HTR-8/SVneo (cell line): ENCODE results near the gene BCL2L2.

Source experiments
- DNase-seq: peaks from one replicate; pipeline ENCODE4 v3.0.0; 2011; ENCODE audit warnings: low spot score, mixed read lengths; ENCODE audit not compliant: insufficient read length
- FAIRE-seq: peaks from 2 replicates; lab custom pipeline; 2011; peaks lifted over from hg19 to GRCh38; lab: Jason Lieb, UNC

The BCL2L2 gene

GRCh38 chr14:23351681-23352505 is 45.3 kb downstream of the BCL2L2 start:
- no peak for FAIRE-seq
- no peak for DNase-seq

GRCh38 chr14:23352506-23353432 is 46.1 kb downstream of the BCL2L2 start, which contains the start of gene SLC22A17:
SLC22A17 (minus strand) TSS chr14:23352887.
- DNase-seq (peak; percentile 78), FAIRE-seq (no peak)

- FAIRE-seq: no peak
- no peak for DNase-seq
Measured at GRCh38 chr14:23353433-23353780, 46.8 kb downstream of the BCL2L2 start.

- FAIRE-seq (no peak), DNase-seq (no peak)
Measured at GRCh38 chr14:23354990-23355389, 48.4 kb downstream of the BCL2L2 start.

- DNase-seq (no peak), FAIRE-seq (no peak)
Measured at GRCh38 chr14:23355871-23356435, 49.3 kb downstream of the BCL2L2 start.

- no peak for DNase-seq
- no peak for FAIRE-seq
Measured at GRCh38 chr14:23356662-23357061, 50.0 kb downstream of the BCL2L2 start.

GRCh38 chr14:23357261-23357660 is 50.6 kb downstream of the BCL2L2 start:
- FAIRE-seq: no peak
- DNase-seq: no peak

GRCh38 chr14:23358042-23358441 is 51.4 kb downstream of the BCL2L2 start:
- FAIRE-seq: no peak
- DNase-seq: no peak

GRCh38 chr14:23358553-23359166 is 52.0 kb downstream of the BCL2L2 start:
- DNase-seq: no peak

GRCh38 chr14:23359167-23359626 is 52.6 kb downstream of the BCL2L2 start:
- FAIRE-seq: no peak

More at GRCh38 chr14:23358553-23359166, 52.0 kb downstream of the BCL2L2 start:
- FAIRE-seq: no peak

GRCh38 chr14:23359722-23360447 is 53.3 kb downstream of the BCL2L2 start:
- no peak for FAIRE-seq
- DNase-seq: no peak

More at GRCh38 chr14:23359167-23359626, 52.6 kb downstream of the BCL2L2 start:
- DNase-seq: no peak

GRCh38 chr14:23360496-23360895 is 53.9 kb downstream of the BCL2L2 start:
- DNase-seq (no peak), FAIRE-seq (no peak)

GRCh38 chr14:23361320-23361719 is 54.7 kb downstream of the BCL2L2 start:
- DNase-seq (no peak), FAIRE-seq (no peak)
